Right lobe of liver (tissue), 4 donors: ENCODE data around the gene TBX10.

Source experiments
- POLR2A ChIP-seq: fragments of 450-650 bp; IDR thresholded peaks from one replicate; pipeline ENCODE4 v1.6.1; 2017; ENCODE audit warnings: antibody characterized with exemption, mild to moderate bottlenecking
- TF ChIP-seq, protein P1 (sequence below), 4 donors: fragments of 200-600 bp in 3 of 4; fragments of 450-650 bp in 1 of 4; IDR thresholded peaks; one replicate each; pipeline versions ENCODE4 v1.5.1 to v1.8.0; 2016 to 2022; ENCODE audit warnings: antibody characterized with exemption in 4 of 4, mild to moderate bottlenecking in 2 of 4
- donor health status: DM: no; HTN: no; CAD: no.
- donor health status: DM: no; HTN: no; CAD: no.
- donor health status: DM: no; HTN: yes; CAD: no.

DNA sequence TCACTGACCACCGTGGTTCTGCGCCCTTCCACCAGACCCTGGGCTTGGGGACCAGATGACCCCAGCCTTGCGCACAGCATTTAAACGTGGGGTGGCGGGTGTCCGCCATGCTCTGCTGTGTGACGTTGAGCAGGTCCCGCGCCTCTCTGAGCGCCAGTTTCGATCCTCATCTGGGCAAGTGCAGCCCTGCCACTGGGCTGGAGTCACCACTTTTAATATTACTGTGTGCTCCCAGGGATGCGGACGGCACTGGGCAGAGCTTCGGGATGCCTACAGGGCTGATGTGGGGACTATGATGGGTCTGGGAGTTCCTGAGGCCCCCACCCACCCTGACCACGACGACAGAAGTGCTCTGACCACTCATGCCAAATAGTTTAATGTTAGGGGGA, 8.6 kb downstream of the TBX10 start:
- TF ChIP-seq POLR2A = no peak
- TF ChIP-seq, protein P1, sequence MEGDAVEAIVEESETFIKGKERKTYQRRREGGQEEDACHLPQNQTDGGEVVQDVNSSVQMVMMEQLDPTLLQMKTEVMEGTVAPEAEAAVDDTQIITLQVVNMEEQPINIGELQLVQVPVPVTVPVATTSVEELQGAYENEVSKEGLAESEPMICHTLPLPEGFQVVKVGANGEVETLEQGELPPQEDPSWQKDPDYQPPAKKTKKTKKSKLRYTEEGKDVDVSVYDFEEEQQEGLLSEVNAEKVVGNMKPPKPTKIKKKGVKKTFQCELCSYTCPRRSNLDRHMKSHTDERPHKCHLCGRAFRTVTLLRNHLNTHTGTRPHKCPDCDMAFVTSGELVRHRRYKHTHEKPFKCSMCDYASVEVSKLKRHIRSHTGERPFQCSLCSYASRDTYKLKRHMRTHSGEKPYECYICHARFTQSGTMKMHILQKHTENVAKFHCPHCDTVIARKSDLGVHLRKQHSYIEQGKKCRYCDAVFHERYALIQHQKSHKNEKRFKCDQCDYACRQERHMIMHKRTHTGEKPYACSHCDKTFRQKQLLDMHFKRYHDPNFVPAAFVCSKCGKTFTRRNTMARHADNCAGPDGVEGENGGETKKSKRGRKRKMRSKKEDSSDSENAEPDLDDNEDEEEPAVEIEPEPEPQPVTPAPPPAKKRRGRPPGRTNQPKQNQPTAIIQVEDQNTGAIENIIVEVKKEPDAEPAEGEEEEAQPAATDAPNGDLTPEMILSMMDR (IDR thresholded peaks at IDR 0.05) = no peak
